GM23338 (cell line): Measurements from ENCODE around the gene SEZ6L. TPM values are rescaled to one million over a fixed set of nuclear protein-coding genes. Genes with fewer than 3 reads are reported as not detected.

ENCODE experiments used
- ATAC-seq: fragments of 200-7000 bp; cut with Tn5 transposase; 3 replicates; pipeline ENCODE4 v1.9.1; 2020
- DNase-seq: peaks from one replicate; pipeline ENCODE4 v3.0.0-alpha.2; 2015; ENCODE audit warnings: low spot score
- H2AFZ ChIP-seq: fragments of 200-600 bp; sonication (generic); 2 replicates; pipeline ENCODE4 v1.8.0; 2016; ENCODE audit warnings: antibody characterized with exemption, mild to moderate bottlenecking, moderate library complexity
- H3F3A ChIP-seq: fragments of 200-600 bp; sonication (generic); replicated peaks from 2 replicates; pipeline ENCODE4 v1.8.0; 2017; ENCODE audit warnings: antibody characterized with exemption, mixed run types, low read depth
- H3K27ac ChIP-seq: fragments of 200-600 bp; sonication (generic); 2 replicates; pipeline ENCODE4 v1.6.1; 2016; ENCODE audit warnings: low read depth
- H3K27me3 ChIP-seq: fragments of 200-600 bp; sonication (generic); 2 replicates; pipeline ENCODE4 v1.8.0; 2016; ENCODE audit warnings: mild to moderate bottlenecking, mixed run types, moderate library complexity; ENCODE audit not compliant: insufficient read depth
- H3K36me3 ChIP-seq: fragments of 200-600 bp; sonication (generic); 2 replicates; pipeline ENCODE4 v1.8.0; 2016; ENCODE audit warnings: mild to moderate bottlenecking; ENCODE audit not compliant: insufficient read depth
- H3K4me1 ChIP-seq: fragments of 200-600 bp; sonication (generic); 2 replicates; pipeline ENCODE4 v1.8.0; 2016; ENCODE audit warnings: mild to moderate bottlenecking, moderate library complexity; ENCODE audit not compliant: insufficient read depth
- H3K4me2 ChIP-seq: fragments of 200-600 bp; sonication (generic); 2 replicates; pipeline ENCODE4 v1.7.1; 2017; ENCODE audit warnings: mixed run types
- H3K4me3 ChIP-seq: fragments of 200-600 bp; sonication (generic); 2 replicates; pipeline ENCODE4 v1.6.1; 2016; ENCODE audit warnings: mixed run types
- H3K79me2 ChIP-seq: fragments of 200-600 bp; sonication (generic); replicated peaks from 2 replicates; pipeline ENCODE4 v1.8.0; 2017; ENCODE audit warnings: mild to moderate bottlenecking; ENCODE audit not compliant: insufficient read depth
- H3K9me2 ChIP-seq: fragments of 200-600 bp; sonication (generic); 2 replicates; pipeline ENCODE4 v1.8.0; 2017; ENCODE audit not compliant: insufficient read depth
- H4K20me1 ChIP-seq: fragments of 200-600 bp; sonication (generic); replicated peaks from 2 replicates; pipeline ENCODE4 v1.8.0; 2017; ENCODE audit warnings: mild to moderate bottlenecking; ENCODE audit not compliant: insufficient read depth
- H3K27ac Mint-ChIP-seq: 2 replicates; pipeline ENCODE4 v1.8.0; 2020; ENCODE audit warnings: inconsistent platforms, mild to moderate bottlenecking, moderate library complexity, mixed read lengths
- H3K27me3 Mint-ChIP-seq: 3 replicates; pipeline ENCODE4 v1.8.0; 2022; ENCODE audit warnings: low read depth, mild to moderate bottlenecking, moderate library complexity, mixed read lengths, inconsistent platforms; ENCODE audit not compliant: insufficient read depth, poor library complexity
- H3K36me3 Mint-ChIP-seq: 3 replicates; pipeline ENCODE4 v1.8.0; 2021; ENCODE audit warnings: low read depth, mild to moderate bottlenecking, inconsistent platforms, moderate library complexity, mixed read lengths
- H3K4me1 Mint-ChIP-seq: 3 replicates; pipeline ENCODE4 v1.8.0; 2020; ENCODE audit warnings: mild to moderate bottlenecking, inconsistent platforms, mixed read lengths
- H3K4me3 Mint-ChIP-seq: 3 replicates; pipeline ENCODE4 v1.8.0; 2021; ENCODE audit warnings: moderate library complexity, mild to moderate bottlenecking, inconsistent platforms, mixed read lengths
- H3K9me3 Mint-ChIP-seq: 3 replicates; pipeline ENCODE4 v1.8.0; 2020; ENCODE audit warnings: moderate library complexity, mild to moderate bottlenecking, inconsistent platforms, mixed read lengths
- CREB1 ChIP-seq: fragments of 250-450 bp; sonication (Bioruptor Pico); IDR thresholded peaks from 2 replicates; pipeline ENCODE4 v1.5.0; 2020; ENCODE audit warnings: low read depth, mild to moderate bottlenecking, moderate library complexity
- ETS1 ChIP-seq: IDR thresholded peaks from 2 replicates; pipeline ENCODE4 v1.6.1; 2016; ENCODE audit warnings: antibody characterized with exemption
- EZH2 ChIP-seq: fragments of 200-600 bp; sonication (generic); IDR thresholded peaks from one replicate; pipeline ENCODE4 v1.8.0; 2017; ENCODE audit warnings: antibody characterized with exemption, mild to moderate bottlenecking, low read depth; ENCODE audit not compliant: unreplicated experiment
- POLR2AphosphoS5 ChIP-seq: IDR thresholded peaks from 2 replicates; pipeline ENCODE4 v1.6.1; 2016; ENCODE audit warnings: antibody characterized with exemption, low read depth
- REST ChIP-seq: IDR thresholded peaks from one replicate; pipeline ENCODE4 v1.6.1; 2018; ENCODE audit warnings: antibody characterized with exemption; ENCODE audit not compliant: unreplicated experiment
- ZNF114 ChIP-seq: fragments of 250-450 bp; sonication (Bioruptor Pico); IDR thresholded peaks from 2 replicates; pipeline ENCODE4 v1.5.0; 2020; ENCODE audit warnings: mild to moderate bottlenecking, moderate library complexity
- ZNF331 ChIP-seq: fragments of 250-450 bp; sonication (Bioruptor Pico); IDR thresholded peaks from 2 replicates; pipeline ENCODE4 v1.5.0; 2020; ENCODE audit warnings: low read depth, mild to moderate bottlenecking, moderate library complexity
- polyA plus RNA-seq: library from polyadenylated mRNA; unstranded; fragments of >200 nt; fragmentation: Nextera tagmentation; extraction: Ambion mirVana; gene quantifications from 2 replicates; pipeline ENCODE4 v1.2.1, GENCODE V29; 2016
- total RNA-seq: library from RNA; depleted of rRNA; stranded (reverse); fragments of >200 nt; shearing (Covaris generic); gene quantifications from 2 replicates; pipeline ENCODE4 v1.2.3, GENCODE V29; 2014

SEZ6L gene
- total and polyA plus RNA-seq, 2 experiments from 2014 or later: 0.13 to 0.24 TPM

- H3K9me2 ChIP-seq: no peaks in the 10 kb centered on the region
- H3K4me2 ChIP-seq: peak overlapping the region; percentile 91
- Mint-ChIP-seq H3K4me3 (peak overlapping the region; percentile 80), H3K36me3 (no peaks in the 10 kb centered on the region), H3K4me1 (peaks cover 18% of the 10 kb centered on the region), H3K27ac (no peak overlapping the region), H3K9me3 (no peaks in the 10 kb centered on the region; the same call in 2 of the 3 replicates), H3K27me3 (peaks cover 35% of the 10 kb centered on the region)
- H3K27ac ChIP-seq: no peak overlapping the region
- H3K79me2 ChIP-seq: no peaks in the 10 kb centered on the region
- peak overlapping the region; percentile 85 for H3K4me3 ChIP-seq
- no peak for DNase-seq
- peaks cover 65% of the 10 kb centered on the region for H3K27me3 ChIP-seq
- H4K20me1 ChIP-seq: peaks cover 10% of the 10 kb centered on the region; the same call in 1 of the 2 replicates
- TF ChIP-seq ZNF114 (CRISPR knock-in tag) (no peak), CREB1 (no peak), POLR2AphosphoS5 (no peak), REST (no peak), ZNF331 (CRISPR knock-in tag) (no peak), ETS1 (no peak)
- peaks cover 16% of the 10 kb centered on the region; the same call in 1 of the 2 replicates for H3K4me1 ChIP-seq
- H2AFZ ChIP-seq: peak overlapping the region; percentile 90
- H3K36me3 ChIP-seq: no peaks in the 10 kb centered on the region
- peak; percentile 41; the same call in 2 of the 3 replicates for ATAC-seq
- no peaks in the 10 kb centered on the region for H3F3A ChIP-seq
These were observed 335 bp upstream of the SEZ6L start for GRCh38 chr22:26168939-26169314.

GRCh38 chr22:26170112-26170492 is 840 bp downstream of the SEZ6L start:
- Histone ChIP-seq H3K27ac (no peak overlapping the region), H3K4me2 (peak overlapping the region; percentile 91), H3K4me3 (peak overlapping the region; percentile 85)

More at GRCh38 chr22:26170112-26170492, 840 bp downstream of the SEZ6L start:
- Mint-ChIP-seq H3K4me3 (peak overlapping the region; percentile 80), H3K36me3 (no peaks in the 10 kb centered on the region), H3K27ac (no peak overlapping the region), H3K9me3 (no peaks in the 10 kb centered on the region; the same call in 2 of the 3 replicates), H3K27me3 (peaks cover 40% of the 10 kb centered on the region), H3K4me1 (peaks cover 26% of the 10 kb centered on the region)
- 0 out of 2 replicates have a peak overlapping the region, but pooled peaks have one; percentile 28 for H2AFZ ChIP-seq
- H4K20me1 ChIP-seq: peaks cover 10% of the 10 kb centered on the region; the same call in 1 of the 2 replicates
- H3K79me2 ChIP-seq: no peaks in the 10 kb centered on the region
- H3K9me2 ChIP-seq: no peaks in the 10 kb centered on the region
- peaks cover 65% of the 10 kb centered on the region for H3K27me3 ChIP-seq
- no peaks in the 10 kb centered on the region for H3F3A ChIP-seq
- H3K4me1 ChIP-seq: peaks cover 16% of the 10 kb centered on the region; the same call in 1 of the 2 replicates
- peak; percentile 27 for DNase-seq
- no peak for TF ChIP-seq EZH2
- no peak; the same call in 2 of the 3 replicates for ATAC-seq
- H3K36me3 ChIP-seq: no peaks in the 10 kb centered on the region
